GM18499 (cell line): Measurements from ENCODE around the gene AHCYL1.

Experiments
- ATAC-seq: cut with Tn5 transposase; IDR thresholded peaks from one replicate; pipeline ENCODE4 v1.9.1; 2021; ENCODE audit warnings: moderate number of reproducible peaks; ENCODE audit not compliant: insufficient read depth, unreplicated experiment

AHCYL1 gene

GRCh38 chr1:110058591-110058990 lies 74.0 kb downstream of the AHCYL1 start:
- ATAC-seq = no peak

GRCh38 chr1:110059133-110059863 lies 74.7 kb downstream of the AHCYL1 start:
- no peak for ATAC-seq

- ATAC-seq = no peak
Observed at GRCh38 chr1:110060034-110060661, 75.6 kb downstream of the AHCYL1 start.

GRCh38 chr1:110060662-110061060 lies 76.1 kb downstream of the AHCYL1 start:
- no peak for ATAC-seq

GRCh38 chr1:110061341-110061740 lies 76.8 kb downstream of the AHCYL1 start:
- no peak for ATAC-seq

GRCh38 chr1:110062612-110063011 lies 78.0 kb downstream of the AHCYL1 start:
- no peak for ATAC-seq

- ATAC-seq = no peak
Observed at GRCh38 chr1:110063781-110064180, 79.2 kb downstream of the AHCYL1 start.

- no peak for ATAC-seq
Observed at GRCh38 chr1:110064576-110065337, 80.2 kb downstream of the AHCYL1 start.

GRCh38 chr1:110065841-110066240 lies 81.3 kb downstream of the AHCYL1 start:
- ATAC-seq = no peak

DNA sequence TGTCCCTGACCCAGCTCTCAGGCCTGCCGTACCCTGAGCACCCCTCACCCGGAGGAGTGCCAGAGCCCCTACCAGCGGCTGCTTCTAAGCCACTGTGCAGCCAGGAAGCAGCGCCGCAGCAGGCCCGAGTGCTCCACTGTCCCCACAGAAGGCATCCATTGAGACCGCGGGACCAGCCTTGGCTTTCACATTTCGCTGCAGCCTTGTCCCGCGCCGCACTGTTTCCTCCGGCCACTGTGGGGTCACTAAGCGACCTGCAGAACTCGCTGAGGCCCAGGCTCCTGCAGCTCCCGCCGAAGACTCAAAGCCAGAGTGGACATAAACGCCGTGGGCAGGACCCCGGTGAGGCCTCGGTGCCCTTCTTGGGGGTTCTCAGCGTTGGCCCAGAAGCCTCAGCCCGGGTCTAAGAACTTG lies 82.9 kb downstream of the AHCYL1 start:
- no peak for ATAC-seq

DNA sequence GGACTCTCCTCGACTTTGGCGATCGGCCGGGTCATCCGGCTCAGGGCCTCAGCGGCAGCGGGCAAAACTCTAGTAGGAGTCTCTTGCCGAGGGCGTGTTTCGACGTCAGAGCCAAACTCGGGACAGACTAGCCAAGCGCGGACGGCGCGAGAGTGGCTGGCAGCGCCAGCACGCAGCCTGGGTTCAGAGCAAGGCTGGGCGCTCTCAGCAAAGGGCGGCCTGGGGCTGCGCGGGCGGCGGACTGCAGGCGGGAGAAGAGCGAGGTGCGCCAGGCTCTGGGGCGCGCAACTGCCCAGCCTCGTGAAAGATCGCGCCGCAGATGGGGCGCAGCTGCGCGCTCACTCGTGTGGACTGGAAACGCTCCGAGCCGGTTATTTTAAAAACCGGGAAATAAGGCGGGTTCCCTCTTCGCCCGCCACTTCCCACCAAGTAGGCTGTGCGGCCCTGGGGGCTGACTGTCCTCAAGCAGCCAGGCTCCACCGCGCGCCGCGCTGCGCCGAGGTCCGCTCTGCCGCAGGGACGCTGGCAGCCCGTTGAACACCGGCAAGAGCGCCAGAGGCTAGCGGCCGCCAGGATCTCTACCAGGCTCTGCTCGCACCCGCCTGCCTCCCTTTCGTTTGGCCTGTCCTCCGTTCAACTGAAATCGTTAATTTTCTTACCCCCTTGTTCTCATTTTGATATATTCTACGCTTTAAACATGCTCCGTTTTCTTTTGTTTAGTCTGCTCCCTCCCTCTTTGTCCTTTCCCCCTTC lies 83.5 kb downstream of the AHCYL1 start:
- ATAC-seq = no peak

DNA sequence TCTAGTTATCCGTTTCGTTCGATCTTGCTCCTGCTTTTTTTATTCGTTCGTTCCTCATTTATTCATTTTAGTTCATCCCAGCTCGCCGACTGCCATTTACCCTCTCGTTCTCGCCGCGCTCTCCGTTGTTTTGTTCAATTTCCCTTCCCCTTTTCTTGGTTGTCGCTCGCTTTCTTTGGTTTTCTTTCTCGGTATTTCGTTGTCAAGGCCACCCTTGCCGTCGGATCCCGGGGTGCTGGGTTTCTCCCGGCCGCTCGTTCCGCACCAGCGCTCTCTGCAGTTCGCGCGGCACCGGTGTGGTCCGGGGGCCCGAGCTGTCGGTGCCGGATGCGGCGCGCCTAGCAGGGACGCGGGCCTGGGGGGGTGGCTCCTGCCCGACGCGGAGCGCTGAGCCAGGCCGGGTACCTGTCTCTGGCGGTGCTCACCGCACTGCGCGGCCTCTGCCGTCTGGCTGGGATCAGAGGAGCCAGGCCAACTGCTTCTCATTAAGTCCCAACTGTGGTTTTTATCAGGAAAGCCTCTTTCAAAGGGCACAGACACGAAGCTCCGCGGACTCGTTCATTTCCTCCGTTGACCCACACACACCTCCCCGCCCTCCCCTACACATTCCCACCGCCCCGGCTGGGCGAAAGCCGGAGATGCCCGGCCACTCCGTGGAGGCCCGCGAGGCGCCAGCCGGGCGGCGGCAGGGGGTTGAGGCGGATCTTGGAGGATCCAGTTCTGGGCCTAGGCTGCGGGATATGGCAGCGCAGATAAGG lies 84.3 kb downstream of the AHCYL1 start:
- no peak for ATAC-seq

DNA sequence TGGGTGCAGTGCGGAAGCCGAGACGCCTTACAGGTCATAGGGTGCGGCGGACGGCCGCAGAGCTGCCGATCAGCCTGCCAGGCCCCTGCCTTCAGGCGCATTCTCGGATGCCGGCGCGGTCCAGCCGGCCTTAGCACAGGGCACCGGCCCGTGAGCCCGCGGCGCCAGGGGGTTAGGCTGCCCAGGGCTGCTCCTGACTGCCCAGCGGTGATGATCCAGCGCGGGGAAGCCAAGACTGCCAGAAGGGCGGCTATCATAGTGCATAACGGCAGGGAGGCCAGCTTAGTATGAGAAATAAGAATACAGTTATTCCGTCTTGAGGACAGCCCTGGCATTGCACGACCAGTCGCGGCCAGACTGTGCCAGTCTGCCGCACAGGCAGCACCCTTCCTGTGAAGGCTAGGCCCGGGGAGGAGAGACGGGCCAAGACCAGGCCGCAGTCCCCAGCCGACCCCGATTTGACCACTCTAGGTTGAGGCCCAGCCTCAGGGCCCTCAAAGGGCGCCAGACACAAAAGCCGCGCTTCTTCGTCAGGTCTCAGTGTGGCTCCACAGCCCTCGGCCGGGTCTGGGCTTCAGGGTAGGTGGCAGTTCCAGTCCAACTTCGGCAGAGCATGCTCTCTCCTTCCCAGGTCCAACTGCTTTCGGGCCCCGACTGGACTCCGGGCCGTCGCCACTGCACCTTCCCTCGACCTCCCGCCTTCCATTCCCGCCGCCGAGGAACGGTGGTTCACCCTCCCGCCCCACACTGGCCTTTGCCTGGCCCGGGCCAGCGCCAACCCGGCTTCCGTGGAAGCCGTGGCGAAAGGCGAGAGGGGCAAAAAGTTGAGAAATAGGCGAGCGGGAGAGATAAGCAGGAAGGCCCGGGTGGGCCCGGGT lies 85.1 kb downstream of the AHCYL1 start:
- no peak for ATAC-seq

DNA sequence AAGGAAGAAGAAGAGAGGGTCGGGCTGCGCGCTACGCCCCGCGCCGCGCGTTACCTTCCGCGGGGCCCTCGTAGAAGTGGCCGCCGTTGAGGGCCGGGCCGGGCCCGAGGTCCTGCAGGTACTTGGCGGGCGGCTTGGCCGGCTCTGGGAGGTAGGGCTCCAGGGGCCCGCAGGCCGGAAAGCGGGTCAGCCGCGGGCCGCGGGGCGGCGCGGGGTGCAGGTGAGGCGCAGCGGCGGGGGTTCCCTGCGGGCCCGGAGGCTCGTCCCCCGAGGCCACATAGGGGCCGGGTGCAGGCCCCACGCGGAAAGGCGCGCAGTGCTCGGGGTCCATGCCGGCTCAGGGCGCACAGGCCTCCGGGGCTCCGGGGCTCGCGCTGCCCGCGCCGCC lies 85.7 kb downstream of the AHCYL1 start:
- no peak for ATAC-seq

- no peak for ATAC-seq
Observed at GRCh38 chr1:110070671-110071242, 86.2 kb downstream of the AHCYL1 start, which contains the start of gene ALX3. TSS of gene ALX3 (minus strand) at chr1:110070672. CDS start at chr1:110070612, 60 bp downstream.
